Esophagus squamous epithelium (tissue), 4 donors: ENCODE data around the gene LSM6.

ENCODE experiments used
- CTCF ChIP-seq, 6 experiments: fragments of 450-650 bp in 4 of 6; fragments of 200-600 bp in 2 of 6; sonication (generic) in 2 of 6; IDR thresholded peaks; one replicate each; pipeline ENCODE4 v1.5.1; 2016 to 2019; ENCODE audit warnings: antibody characterized with exemption in 6 of 6, mild to moderate bottlenecking in 4 of 6, moderate library complexity in 4 of 6
- POLR2A ChIP-seq, 4 donors: fragments of 450-650 bp; IDR thresholded peaks; one replicate each; pipeline ENCODE4 v1.6.1; 2017; ENCODE audit warnings: antibody characterized with exemption in 4 of 4, mild to moderate bottlenecking in 4 of 4, moderate library complexity in 3 of 4

GRCh38 chr4:146222313-146222712 is 46.8 kb downstream of the LSM6 start:
- no peak for TF ChIP-seq CTCF (IDR thresholded peaks at IDR 0.05)
- TF ChIP-seq POLR2A (IDR thresholded peaks at IDR 0.05), result no peak
